ENCODE data around the gene IGFBPL1.

IGFBPL1 gene

GRCh38 chr9:38375572-38375963, 48.7 kb downstream of the IGFBPL1 start:
- no peak for DNase-seq

GRCh38 chr9:38374847-38375571, 49.2 kb downstream of the IGFBPL1 start:
- no peak for DNase-seq

GRCh38 chr9:38373679-38374078, 50.6 kb downstream of the IGFBPL1 start:
- no peak for DNase-seq

GRCh38 chr9:38372762-38373619, 51.3 kb downstream of the IGFBPL1 start:
- DNase-seq: no peak

GRCh38 chr9:38371495-38371894, 52.8 kb downstream of the IGFBPL1 start:
- DNase-seq: peak in 1 of 2 donors; percentile 2

DNA sequence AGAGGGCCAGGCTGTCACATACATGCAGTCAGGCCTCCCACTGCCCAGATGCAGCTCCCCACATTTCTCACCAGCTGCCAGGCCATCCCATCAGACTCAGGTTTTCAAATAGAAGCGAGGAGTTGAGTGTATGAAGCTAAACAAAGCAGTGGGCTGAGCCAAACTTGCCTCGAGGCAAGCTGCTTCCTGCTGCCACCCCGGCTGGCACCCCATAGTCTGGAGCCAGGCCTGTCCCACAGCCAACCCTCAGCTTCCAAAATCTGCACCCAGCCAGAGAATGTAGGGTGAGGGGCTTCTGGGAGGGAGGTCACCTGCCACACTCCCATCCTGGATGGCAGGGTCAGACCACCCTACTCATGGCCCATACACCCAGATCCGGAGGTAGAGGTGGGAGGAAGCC, 54.1 kb downstream of the IGFBPL1 start:
- no peak for DNase-seq

GRCh38 chr9:38368731-38369130, 55.5 kb downstream of the IGFBPL1 start:
- DNase-seq: no peak

GRCh38 chr9:38367898-38368297, 56.4 kb downstream of the IGFBPL1 start:
- DNase-seq: no peak

DNA sequence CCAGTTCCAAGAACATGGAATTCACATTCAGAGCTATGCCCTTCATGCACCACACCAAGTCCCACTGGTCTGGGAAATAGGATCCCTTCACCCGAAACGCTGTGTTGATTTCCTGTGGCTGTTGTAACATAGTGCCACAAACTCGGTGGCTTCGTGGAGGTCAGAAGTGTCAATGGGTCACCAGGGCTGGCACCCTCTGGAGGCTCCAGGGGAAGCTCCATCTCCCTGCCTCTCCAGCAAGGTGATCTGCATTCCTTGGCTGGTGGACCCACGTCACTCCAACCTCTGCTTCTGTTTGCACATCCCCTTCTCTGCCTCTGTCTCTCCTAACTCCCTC, 60.7 kb downstream of the IGFBPL1 start:
- DNase-seq: no peak

DNA sequence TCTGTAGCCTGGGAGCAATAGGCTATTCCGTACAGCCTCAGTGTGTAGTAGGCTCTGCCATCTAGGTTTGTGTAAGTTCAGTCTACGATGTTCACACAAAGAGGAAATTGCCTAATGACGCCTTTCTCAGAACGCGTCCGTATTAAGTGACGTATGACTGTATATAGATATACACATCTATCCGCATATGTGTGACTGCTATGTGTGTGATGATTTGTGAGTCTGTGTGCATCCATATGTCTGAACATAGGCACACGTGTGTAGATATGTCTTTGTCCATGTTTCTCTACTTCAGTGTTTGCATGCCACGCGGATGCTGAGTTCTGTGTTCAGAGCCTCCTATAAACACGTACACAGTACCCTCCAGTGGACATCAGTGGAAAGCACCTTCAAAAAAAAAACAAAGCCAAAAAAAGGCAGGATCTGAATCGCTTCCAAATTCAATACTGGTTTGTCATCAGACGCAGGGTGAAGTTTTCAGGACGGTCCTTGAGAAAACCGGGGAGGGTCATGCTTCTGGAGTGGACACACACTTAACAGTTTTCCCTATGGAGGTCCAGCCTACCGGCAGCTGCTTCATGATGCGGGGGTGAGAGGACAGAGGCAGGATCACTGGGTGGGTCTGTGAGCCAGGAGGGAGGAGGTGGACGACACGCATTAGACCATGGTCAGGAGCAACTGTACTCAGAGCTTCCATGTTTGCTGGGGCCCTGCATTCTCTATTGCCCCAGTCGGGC, 61.2 kb downstream of the IGFBPL1 start:
- no peak for DNase-seq

- DNase-seq: no peak
Measured at GRCh38 chr9:38361473-38361850, 62.8 kb downstream of the IGFBPL1 start.

GRCh38 chr9:38360839-38361472, 63.3 kb downstream of the IGFBPL1 start:
- no peak for DNase-seq

DNA sequence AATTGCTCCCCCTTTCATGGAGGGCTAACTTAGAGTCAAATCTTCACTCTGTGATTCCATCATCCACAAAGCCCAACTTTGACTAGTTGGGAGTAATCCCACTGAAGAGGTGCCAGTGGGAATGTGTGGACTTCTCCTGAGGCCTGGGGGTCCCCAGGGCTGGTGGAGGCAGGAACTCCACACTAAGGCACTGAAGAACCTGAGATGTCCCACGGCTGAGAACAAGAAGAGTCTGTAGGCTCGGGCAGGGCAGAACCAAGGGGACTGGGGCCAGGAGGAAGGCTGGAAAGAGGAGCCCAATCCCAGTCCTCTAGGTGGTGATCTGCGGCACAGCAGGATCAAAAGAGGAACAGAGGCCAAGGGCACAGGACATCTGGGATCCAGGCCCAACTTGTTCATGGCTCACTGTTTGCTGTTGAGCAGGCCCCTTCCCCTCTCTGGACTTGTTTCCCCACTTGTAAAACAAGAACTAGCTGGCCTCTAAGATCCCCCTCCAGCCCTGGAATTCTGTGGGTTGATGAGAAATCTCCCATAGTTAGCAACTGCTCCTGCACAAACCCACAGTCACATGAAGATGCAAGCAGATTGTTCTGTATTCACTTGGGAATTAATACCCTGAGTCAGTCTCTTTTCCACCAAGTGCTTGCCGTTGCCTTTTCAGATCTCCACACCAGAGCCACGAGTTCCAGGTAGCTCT, 64.4 kb downstream of the IGFBPL1 start:
- DNase-seq: no peak

- DNase-seq: no peak
Measured at GRCh38 chr9:38359297-38359653, 65.0 kb downstream of the IGFBPL1 start.

- no peak for DNase-seq
Measured at GRCh38 chr9:38358390-38359296, 65.6 kb downstream of the IGFBPL1 start.

GRCh38 chr9:38357350-38358114, 66.7 kb downstream of the IGFBPL1 start:
- DNase-seq: no peak

DNA sequence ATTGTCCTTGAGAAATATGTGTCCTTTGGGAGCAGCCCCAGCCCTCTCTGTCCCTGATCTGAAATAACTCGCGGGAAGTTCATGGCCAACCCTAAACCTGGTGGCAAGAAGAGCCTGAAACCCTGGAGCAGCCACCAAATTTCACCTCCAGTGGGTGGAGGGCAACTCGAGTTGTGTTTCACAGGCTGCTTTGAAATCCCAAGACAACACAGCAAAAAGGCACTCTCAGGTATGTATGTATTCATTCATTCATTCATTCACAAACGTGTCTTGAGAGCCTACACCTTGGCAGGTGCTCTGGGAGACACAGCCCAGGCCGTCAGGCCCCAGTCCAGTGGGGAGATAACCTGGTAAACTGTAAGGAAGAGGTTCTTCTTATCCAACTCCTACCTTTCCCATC, 67.4 kb downstream of the IGFBPL1 start:
- no peak for DNase-seq

Data from stimulated activated CD4-positive, alpha-beta T cell treated with anti-CD3 and anti-CD28 coated beads, Interleukin-2, amount 100 ng/mL, for 48 hours (primary cell).